Ascending aorta (tissue), 2 donors: ENCODE results near the gene RNASE3. TPM values are rescaled to one million over a fixed set of nuclear protein-coding genes. Genes with fewer than 3 reads are reported as not detected.
"Not testable (repeated sequence)": the region's sequence is repeated elsewhere in the genome, so short reads cannot be mapped to it uniquely, and the experiment has no call there.

Source experiments
- DNase-seq, 2 donors: peaks; one replicate each; pipeline ENCODE4 v3.0.0-alpha.2; 2019; ENCODE audit warnings: low spot score in 2 of 2
- H3K27ac ChIP-seq, 2 donors: fragments of 200-600 bp; sonication (generic); one replicate each; pipeline ENCODE4 v1.5.1; 2016 to 2017; ENCODE audit warnings: mild to moderate bottlenecking in 1 of 2
- H3K27me3 ChIP-seq: fragments of 200-600 bp; sonication (generic); one replicate; pipeline ENCODE4 v1.5.1; 2017
- H3K36me3 ChIP-seq, 2 donors: fragments of 200-600 bp; sonication (generic); one replicate each; pipeline ENCODE4 v1.5.1; 2016
- H3K4me1 ChIP-seq, 2 donors: fragments of 200-600 bp; sonication (generic); one replicate each; pipeline ENCODE4 v1.5.1; 2016 to 2017; ENCODE audit warnings: mild to moderate bottlenecking in 1 of 2
- H3K4me3 ChIP-seq, 2 donors: fragments of 200-600 bp; sonication (generic); one replicate each; pipeline ENCODE4 v1.5.1; 2016 to 2017; ENCODE audit warnings: mild to moderate bottlenecking in 1 of 2
- H3K9me3 ChIP-seq, 2 donors: fragments of 200-600 bp; sonication (generic); one replicate each; pipeline ENCODE4 v1.5.1; 2016
- intact Hi-C: fragments of 100-400 bp; cut with DNase I; formaldehyde crosslinking; loops from one replicate; pipeline ENCODE4 v1.15.1; 2023
- total RNA-seq: library from RNA; depleted of rRNA; stranded (reverse); fragments of >200 nt; gene quantifications from one replicate; pipeline ENCODE4 v1.1.0, GENCODE V29; 2016
- TF ChIP-seq, protein P1 (sequence below), 3 experiments: fragments of 200-600 bp in 2 of 3; fragments of 450-650 bp in 1 of 3; sonication (generic) in 2 of 3; IDR thresholded peaks; one replicate each; pipeline ENCODE4 v1.5.1; 2016 to 2019; ENCODE audit warnings: antibody characterized with exemption in 3 of 3, mild to moderate bottlenecking in 1 of 3, moderate library complexity in 1 of 3

Gene RNASE3
- total RNA-seq, 1 donor from 2014 or later, result not detected

GRCh38 chr14:20904393-20905029 is 13.3 kb downstream of the RNASE3 start:
- no peak for DNase-seq
- Histone ChIP-seq H3K27me3 (no peaks in the 10 kb centered on the region), H3K36me3 (no peaks in the 10 kb centered on the region), H3K9me3 (no peaks in the 10 kb centered on the region), H3K4me1 (no peaks in the 10 kb centered on the region), H3K4me3 (no peak overlapping the region), H3K27ac (no peak overlapping the region)
- TF ChIP-seq, protein P1, sequence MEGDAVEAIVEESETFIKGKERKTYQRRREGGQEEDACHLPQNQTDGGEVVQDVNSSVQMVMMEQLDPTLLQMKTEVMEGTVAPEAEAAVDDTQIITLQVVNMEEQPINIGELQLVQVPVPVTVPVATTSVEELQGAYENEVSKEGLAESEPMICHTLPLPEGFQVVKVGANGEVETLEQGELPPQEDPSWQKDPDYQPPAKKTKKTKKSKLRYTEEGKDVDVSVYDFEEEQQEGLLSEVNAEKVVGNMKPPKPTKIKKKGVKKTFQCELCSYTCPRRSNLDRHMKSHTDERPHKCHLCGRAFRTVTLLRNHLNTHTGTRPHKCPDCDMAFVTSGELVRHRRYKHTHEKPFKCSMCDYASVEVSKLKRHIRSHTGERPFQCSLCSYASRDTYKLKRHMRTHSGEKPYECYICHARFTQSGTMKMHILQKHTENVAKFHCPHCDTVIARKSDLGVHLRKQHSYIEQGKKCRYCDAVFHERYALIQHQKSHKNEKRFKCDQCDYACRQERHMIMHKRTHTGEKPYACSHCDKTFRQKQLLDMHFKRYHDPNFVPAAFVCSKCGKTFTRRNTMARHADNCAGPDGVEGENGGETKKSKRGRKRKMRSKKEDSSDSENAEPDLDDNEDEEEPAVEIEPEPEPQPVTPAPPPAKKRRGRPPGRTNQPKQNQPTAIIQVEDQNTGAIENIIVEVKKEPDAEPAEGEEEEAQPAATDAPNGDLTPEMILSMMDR (IDR thresholded peaks at IDR 0.05), result no peak
- intact Hi-C loops, result no loop called here

- H3K27ac ChIP-seq, result no peak overlapping the region
- H3K4me1 ChIP-seq, result no peaks in the 10 kb centered on the region
- no peak for DNase-seq
- TF ChIP-seq, protein P1 (IDR thresholded peaks at IDR 0.05), result no peak
- H3K4me3 ChIP-seq, result no peak overlapping the region
- H3K9me3 ChIP-seq, result no peaks in the 10 kb centered on the region
- intact Hi-C loops, result no loop called here
- H3K27me3 ChIP-seq, result no peaks in the 10 kb centered on the region
- no peaks in the 10 kb centered on the region for H3K36me3 ChIP-seq
These were observed 14.5 kb downstream of the RNASE3 start for GRCh38 chr14:20905676-20906075.

DNA sequence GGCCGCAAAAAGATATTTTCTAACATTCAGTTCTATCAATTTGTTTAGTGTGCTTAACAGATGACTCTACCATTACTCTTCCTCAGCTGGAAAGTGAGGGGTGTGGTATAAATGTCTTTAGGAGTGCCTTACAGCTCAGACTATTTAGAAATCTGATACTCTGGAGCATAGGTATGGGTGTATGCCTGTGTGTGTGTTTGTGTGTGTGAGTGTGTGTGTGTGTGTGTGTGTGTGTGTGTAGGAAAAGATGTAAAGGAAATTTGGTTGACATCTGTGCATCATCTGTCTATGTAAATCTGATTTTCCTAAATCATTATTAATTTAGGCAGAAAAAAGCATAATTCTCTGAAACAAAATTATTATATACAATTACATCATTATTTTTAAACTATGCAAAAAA is 16.0 kb downstream of the RNASE3 start:
- H3K36me3 ChIP-seq, result no peaks in the 10 kb centered on the region
- no peaks in the 10 kb centered on the region for H3K4me1 ChIP-seq
- TF ChIP-seq, protein P1 (IDR thresholded peaks at IDR 0.05), result no peak
- no peak for DNase-seq
- no peak overlapping the region for H3K27ac ChIP-seq
- H3K9me3 ChIP-seq, result no peaks in the 10 kb centered on the region
- H3K27me3 ChIP-seq, result no peaks in the 10 kb centered on the region
- intact Hi-C loops, result no loop called here
- no peak overlapping the region for H3K4me3 ChIP-seq

DNA sequence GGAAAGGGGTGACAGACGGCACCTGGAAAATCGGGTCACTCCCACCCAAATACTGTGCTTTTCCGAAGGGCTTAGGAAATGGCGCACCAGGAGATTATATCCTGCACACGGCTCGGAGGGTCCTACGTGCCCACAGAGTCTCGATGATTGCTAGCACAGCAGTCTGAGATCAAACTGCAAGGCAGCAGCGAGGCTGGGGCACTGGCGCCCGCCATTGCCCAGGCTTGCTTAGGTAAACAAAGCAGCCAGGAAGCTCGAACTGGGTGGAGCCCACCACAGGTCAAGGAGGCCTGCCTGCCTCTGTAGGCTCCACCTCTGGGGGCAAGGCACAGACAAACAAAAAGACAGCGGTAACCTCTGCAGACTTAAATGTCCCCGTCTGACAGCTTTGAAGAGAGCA is 19.6 kb downstream of the RNASE3 start:
- not testable (repeated sequence) for H3K36me3 ChIP-seq

DNA sequence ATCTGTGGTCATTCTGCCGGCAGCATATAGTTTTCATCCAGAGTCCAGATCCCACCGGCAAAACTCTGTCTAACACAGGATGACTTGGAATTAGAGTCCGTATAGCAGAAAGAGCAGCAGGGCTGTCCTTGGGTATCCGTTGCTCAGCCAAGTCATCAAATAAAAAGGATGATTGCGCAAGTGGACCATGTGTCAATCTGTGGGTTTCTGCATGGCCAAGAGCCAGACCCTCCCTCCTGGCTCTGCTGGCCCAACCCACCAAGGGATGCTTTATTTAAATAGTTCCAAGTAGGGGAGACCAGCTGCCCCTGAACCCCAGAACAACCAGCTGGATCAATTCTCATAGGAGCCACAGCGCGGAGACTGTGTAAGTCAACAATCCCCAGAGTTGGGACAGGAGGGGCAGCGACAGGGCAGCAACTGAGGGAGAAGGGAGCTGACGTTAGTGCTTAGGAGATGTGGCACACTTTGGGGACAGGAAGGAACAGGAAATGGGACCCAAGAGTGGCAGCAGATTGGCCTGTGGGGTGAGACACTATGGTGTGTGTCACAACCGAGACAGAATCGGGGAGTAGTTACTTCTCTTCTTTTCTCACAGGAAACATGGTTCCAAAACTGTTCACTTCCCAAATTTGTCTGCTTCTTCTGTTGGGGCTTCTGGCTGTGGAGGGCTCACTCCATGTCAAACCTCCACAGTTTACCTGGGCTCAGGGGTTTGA is 28.0 kb downstream of the RNASE3 start:
- intact Hi-C loops, H3K4me1 ChIP-seq, DNase-seq, H3K9me3 ChIP-seq, H3K36me3 ChIP-seq, H3K27ac ChIP-seq, H3K4me3 ChIP-seq, H3K27me3 ChIP-seq: not testable (repeated sequence)

More for the DNA sequence above, 19.6 kb downstream of the RNASE3 start:
- H3K4me3 ChIP-seq, DNase-seq, H3K27ac ChIP-seq, intact Hi-C loops, H3K27me3 ChIP-seq, H3K9me3 ChIP-seq, H3K4me1 ChIP-seq: not testable (repeated sequence)

DNA sequence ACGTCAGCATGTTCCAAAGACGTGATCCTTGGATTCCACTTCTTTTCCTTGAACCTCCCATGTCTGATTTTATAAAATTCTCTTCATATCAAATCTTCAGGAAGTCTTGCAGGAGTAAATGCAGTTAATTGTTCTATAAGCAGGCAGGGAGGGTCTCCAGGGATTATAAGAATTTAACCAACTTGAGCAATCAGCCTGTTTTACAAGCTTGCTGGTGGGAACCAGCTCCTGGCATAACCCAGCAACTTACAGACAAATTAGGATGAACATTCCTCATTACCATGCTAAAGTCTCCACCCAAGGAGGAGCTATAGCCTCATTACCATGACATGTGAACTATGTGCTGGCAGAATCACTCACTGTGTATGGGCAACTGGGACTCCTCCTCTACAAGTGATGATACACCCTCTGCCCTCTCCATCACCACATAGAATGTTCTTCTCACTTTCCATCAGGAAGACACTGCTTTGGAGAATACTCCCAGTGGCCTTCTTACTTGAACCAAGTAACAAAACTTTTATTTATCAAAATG is 32.6 kb downstream of the RNASE3 start:
- intact Hi-C loops, H3K4me1 ChIP-seq: not testable (repeated sequence)

DNA sequence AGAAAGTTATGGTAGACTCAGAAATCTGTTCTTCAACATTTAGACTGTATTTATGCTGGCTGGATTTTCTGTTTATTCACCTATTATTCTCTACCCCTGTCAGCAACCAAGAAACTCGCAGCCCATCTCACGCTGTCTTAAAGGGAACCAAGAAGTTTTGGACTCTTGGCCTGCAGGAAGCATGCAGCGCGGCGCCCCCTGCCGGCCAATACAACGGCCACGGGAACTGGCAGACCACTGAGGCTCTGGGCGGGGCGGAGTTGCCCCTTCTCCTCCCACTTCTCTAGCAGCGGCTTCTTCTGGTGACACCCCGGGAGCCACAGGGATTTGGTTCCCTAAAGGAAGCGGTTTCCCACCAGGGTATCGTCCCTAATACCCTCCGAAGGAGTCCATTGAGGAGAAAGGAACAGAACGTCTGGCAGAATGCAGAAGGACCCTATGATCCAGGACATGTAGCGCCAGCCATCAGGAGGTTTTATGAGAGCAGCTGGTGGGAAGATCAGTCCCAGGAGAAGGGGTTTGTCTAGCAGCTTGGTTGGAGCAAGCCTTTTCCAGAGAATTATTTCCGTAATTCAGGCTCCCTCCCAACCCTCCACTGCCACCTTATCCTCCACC is 43.1 kb downstream of the RNASE3 start:
- H3K36me3 ChIP-seq, result no peaks in the 10 kb centered on the region
- no peak overlapping the region for H3K27ac ChIP-seq
- intact Hi-C loops, result no loop called here
- no peaks in the 10 kb centered on the region for H3K4me1 ChIP-seq
- no peaks in the 10 kb centered on the region for H3K9me3 ChIP-seq
- TF ChIP-seq, protein P1 (IDR thresholded peaks at IDR 0.05), result peak in 2 of 3 experiments; percentile 20 to 23
- DNase-seq, result peak in 1 of 2 donors; percentile 65
- no peak overlapping the region for H3K4me3 ChIP-seq
- H3K27me3 ChIP-seq, result no peaks in the 10 kb centered on the region

More for the DNA sequence above, 32.6 kb downstream of the RNASE3 start:
- not testable (repeated sequence) for H3K27ac ChIP-seq, H3K9me3 ChIP-seq, H3K36me3 ChIP-seq, H3K27me3 ChIP-seq, H3K4me3 ChIP-seq, DNase-seq
